ENCODE data around the gene LRP6. TPM values are rescaled to one million over a fixed set of nuclear protein-coding genes. Genes with fewer than 3 reads are reported as not detected.
A peak's percentile ranks its signal among the peaks of the same experiment; 100 is the strongest.
"Not testable (repeated sequence)": the region's sequence is repeated elsewhere in the genome, so short reads cannot be mapped to it uniquely, and the experiment has no call there.

The LRP6 gene
- total RNA-seq = 10 to 100 TPM; 44.5 to 47.1 TPM
- polyA plus RNA-seq (ENCODE audit: insufficient read length in 6 of 6) = 10 to 100 TPM; 61.1 to 65.7 (median 63.0) TPM
- long read RNA-seq, donor 1, partial matches to known transcripts = 31 of 36 reads
- long read RNA-seq, donor 1, other reads (novel, unspliced or antisense) = 5 of 36 reads
- long read RNA-seq, donor 2, full-length matches to known transcripts = 1 of 17 reads
- long read RNA-seq, donor 2, partial matches to known transcripts = 16 of 17 reads
- long read RNA-seq, donor 2, other reads (novel, unspliced or antisense) = 0 of 17 reads
- long read RNA-seq, donor 3, full-length matches to known transcripts = 3 of 3 reads
- long read RNA-seq, donor 3, partial matches to known transcripts = 0 of 3 reads
- long read RNA-seq, donor 3, other reads (novel, unspliced or antisense) = 0 of 3 reads
- long read RNA-seq, donor 4 = 0 reads
- long read RNA-seq, donor 5, full-length matches to known transcripts = 1 of 10 reads
- long read RNA-seq, donor 5, partial matches to known transcripts = 9 of 10 reads
- long read RNA-seq, donor 5, other reads (novel, unspliced or antisense) = 0 of 10 reads
- long read RNA-seq, donor 6, full-length matches to known transcripts = 2 of 2 reads
- long read RNA-seq, donor 6, partial matches to known transcripts = 0 of 2 reads
- long read RNA-seq, donor 6, other reads (novel, unspliced or antisense) = 0 of 2 reads
- long read RNA-seq, donor 7, full-length matches to known transcripts = 2 of 2 reads
- long read RNA-seq, donor 7, partial matches to known transcripts = 0 of 2 reads
- long read RNA-seq, donor 7, other reads (novel, unspliced or antisense) = 0 of 2 reads
- long read RNA-seq, donor 8, full-length matches to known transcripts = 1 of 8 reads
- long read RNA-seq, donor 8, partial matches to known transcripts = 7 of 8 reads
- long read RNA-seq, donor 8, other reads (novel, unspliced or antisense) = 0 of 8 reads
- long read RNA-seq, donor 9 = 0 reads
- long read RNA-seq, donor 10 = 0 reads
- long read RNA-seq, donor 11 = 0 reads
- long read RNA-seq, donor 12, full-length matches to known transcripts = 1 of 1 reads
- long read RNA-seq, donor 12, partial matches to known transcripts = 0 of 1 reads
- long read RNA-seq, donor 12, other reads (novel, unspliced or antisense) = 0 of 1 reads

DNA sequence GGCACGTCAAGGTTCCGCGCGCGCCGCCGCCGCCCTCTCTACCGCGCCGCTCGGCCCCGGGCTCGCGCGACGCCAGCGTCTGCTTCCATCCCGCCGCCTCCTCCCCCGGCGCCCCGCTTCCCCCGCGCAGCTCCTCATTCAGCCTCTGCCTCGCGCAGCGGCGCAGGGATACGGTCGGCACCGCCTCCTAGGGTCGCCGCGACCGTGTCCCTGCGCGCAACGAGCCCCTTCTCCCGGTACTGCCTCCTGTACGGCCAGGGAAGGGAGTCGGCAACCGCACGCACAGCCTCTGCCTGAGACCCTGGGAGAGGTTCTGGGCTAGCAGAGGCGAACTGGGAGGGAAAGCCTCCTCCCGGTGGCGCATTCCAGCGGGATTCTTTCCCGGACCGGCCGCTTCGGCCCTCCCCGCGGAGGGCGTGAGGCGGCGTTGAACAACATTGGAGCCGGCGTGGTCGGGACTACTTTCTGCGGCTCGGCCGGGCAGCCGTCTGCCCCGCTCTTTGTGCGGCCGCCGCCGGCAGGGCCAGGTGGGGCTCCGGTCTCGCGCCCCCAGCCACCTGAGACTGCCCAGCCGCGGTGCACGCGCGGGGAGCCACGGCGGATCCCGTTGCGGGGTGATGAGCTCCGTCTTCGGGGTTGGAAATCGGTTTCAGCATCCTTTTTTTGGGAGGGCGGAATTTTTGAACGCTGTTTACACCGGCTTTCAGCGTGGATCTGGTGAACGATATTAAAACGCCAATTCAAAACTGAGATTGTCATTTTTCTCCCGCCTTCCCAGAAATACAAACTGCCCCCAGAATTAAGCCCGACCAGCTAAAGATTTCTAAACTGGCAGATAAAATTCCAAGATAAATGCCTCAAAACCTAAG is at the start of gene LRP6:
Gene LRP6 (minus strand): TSS at position 172 of the 869 bp plus-strand sequence. CDS start 309 bp downstream, outside the sequence.
- intact Hi-C loops (cut with DNase I) = no loop called here

DNA sequence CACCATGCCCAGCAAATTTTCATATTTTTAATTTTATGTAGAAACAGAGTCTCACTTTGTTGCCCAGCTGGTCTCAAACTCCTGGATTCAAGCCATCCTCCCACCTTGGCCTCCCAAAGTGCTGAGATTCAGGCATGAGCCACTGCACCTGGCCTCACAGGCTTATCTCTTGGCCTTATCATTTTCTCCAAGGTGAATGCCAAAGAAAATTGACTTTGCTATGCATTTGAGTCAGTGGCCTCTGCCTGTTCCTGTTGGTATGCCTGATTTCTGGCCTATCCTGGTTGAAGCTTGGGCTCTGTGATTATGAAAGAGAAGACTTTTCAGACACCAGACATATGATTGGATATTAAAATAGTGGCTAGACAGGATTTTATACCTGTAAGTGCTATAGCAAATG is 49.0 kb upstream of the LRP6 start:
- intact Hi-C loops (cut with DNase I) = no loop called here
- Histone ChIP-seq H3K27me3 (no peaks in the 10 kb centered on the region), H3K4me1 (no peaks in the 10 kb centered on the region), H3K4me3 (no peak overlapping the region), H3K36me3 (no peaks in the 10 kb centered on the region), H3K27ac (no peak overlapping the region), H3K9me3 (no peaks in the 10 kb centered on the region)
- TF ChIP-seq, protein P1, sequence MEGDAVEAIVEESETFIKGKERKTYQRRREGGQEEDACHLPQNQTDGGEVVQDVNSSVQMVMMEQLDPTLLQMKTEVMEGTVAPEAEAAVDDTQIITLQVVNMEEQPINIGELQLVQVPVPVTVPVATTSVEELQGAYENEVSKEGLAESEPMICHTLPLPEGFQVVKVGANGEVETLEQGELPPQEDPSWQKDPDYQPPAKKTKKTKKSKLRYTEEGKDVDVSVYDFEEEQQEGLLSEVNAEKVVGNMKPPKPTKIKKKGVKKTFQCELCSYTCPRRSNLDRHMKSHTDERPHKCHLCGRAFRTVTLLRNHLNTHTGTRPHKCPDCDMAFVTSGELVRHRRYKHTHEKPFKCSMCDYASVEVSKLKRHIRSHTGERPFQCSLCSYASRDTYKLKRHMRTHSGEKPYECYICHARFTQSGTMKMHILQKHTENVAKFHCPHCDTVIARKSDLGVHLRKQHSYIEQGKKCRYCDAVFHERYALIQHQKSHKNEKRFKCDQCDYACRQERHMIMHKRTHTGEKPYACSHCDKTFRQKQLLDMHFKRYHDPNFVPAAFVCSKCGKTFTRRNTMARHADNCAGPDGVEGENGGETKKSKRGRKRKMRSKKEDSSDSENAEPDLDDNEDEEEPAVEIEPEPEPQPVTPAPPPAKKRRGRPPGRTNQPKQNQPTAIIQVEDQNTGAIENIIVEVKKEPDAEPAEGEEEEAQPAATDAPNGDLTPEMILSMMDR (IDR thresholded peaks at IDR 0.05) = no peak
- no peak for ATAC-seq
- no peak for DNase-seq

More for the DNA sequence above, at the start of gene LRP6:
- H3K4me1 ChIP-seq = peaks cover 4 to 22% of the 10 kb centered on the region in 2 donors
- ATAC-seq (peak; percentile 95), DNase-seq (peak; percentile 87 to 98 (median 94))
- H3K27ac ChIP-seq = peak within 1 kb of the TSS; percentile 95 to 100
- no peaks in the 10 kb centered on the region for H3K36me3 ChIP-seq
- H3K27me3 ChIP-seq = peaks cover 0 to 50% of the 10 kb centered on the region in 2 donors
- H3K4me3 ChIP-seq = peak within 1 kb of the TSS; percentile 63 to 72
- H3K9me3 ChIP-seq = no peaks in the 10 kb centered on the region
- TF ChIP-seq, protein P1 (IDR thresholded peaks at IDR 0.05) = no peak

DNA sequence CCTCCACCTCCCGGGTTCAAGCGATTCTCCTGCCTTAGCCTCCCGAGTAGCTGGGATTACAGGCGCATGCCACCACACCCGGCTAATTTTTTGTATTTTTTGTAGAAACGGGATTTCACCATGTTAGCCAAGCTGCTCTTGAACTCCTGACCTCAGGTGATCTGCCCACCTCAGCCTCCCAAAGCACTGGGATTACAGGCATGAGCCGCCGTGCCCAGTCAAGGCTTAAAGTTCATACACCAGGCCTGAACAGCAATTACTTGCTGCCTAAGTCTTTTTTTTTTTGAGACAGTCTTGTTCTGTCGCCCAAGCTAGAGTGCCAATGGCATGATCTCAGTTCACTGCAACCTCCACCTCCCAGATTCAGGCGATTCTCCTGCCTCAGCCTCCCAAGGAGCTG is 43.9 kb upstream of the LRP6 start:
- DNase-seq; ATAC-seq; H3K27me3 ChIP-seq; intact Hi-C loops (cut with DNase I); H3K4me1 ChIP-seq; H3K9me3 ChIP-seq; H3K36me3 ChIP-seq; H3K27ac ChIP-seq; H3K4me3 ChIP-seq: not testable (repeated sequence)

DNA sequence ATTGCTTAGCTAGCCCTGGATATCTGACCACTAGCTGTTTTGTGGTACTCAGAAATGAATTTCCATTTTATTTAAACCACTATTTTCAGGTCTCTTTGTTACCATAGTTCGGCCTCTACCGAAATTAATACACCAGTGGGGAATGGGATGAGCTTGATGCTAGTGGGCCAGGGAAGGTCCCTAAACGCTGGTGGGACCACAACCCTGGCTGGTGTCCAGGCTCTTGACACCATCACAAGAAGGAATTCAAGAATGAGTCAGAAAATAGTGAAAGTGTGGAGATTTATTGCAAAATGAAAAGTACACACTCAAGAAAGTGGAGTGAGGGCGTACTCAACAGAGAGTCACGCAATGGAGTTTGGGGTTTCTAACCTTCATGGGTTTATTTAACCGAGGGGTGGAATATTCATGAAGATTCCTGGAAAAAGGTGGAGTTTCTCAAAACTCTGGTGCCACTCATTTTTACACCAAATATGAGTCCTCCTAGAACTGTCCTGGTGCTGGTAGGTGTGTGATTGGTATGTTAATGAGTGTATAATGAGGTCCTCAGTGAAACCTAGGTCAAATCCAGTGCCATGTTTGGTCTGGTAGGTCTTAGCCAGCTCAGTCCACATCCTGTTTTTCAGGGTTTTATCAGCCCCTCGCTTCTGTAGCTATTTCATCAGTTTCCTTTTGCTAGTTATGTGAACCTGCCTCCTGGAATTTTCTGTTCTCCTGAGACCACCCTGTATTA is 38.9 kb upstream of the LRP6 start:
- ATAC-seq (peak; percentile 81), DNase-seq (peak in 1 of 4 donors; percentile 24)
- no peaks in the 10 kb centered on the region for H3K9me3 ChIP-seq
- H3K27ac ChIP-seq = peak overlapping the region; percentile 13 to 26
- no peaks in the 10 kb centered on the region for H3K36me3 ChIP-seq
- intact Hi-C loops (cut with DNase I) = no loop called here
- no peak overlapping the region for H3K4me3 ChIP-seq
- H3K4me1 ChIP-seq = no peaks in the 10 kb centered on the region
- TF ChIP-seq, protein P1 (IDR thresholded peaks at IDR 0.05) = no peak
- H3K27me3 ChIP-seq = no peaks in the 10 kb centered on the region
